HUES6 (cell line): ENCODE data around the gene LRRC8A.
A peak's percentile ranks its signal among the peaks of the same experiment; 100 is the strongest.
"Not testable (repeated sequence)": the region's sequence is repeated elsewhere in the genome, so short reads cannot be mapped to it uniquely, and the experiment has no call there.

Experiments used
- H3K27ac ChIP-seq: 2 replicates; pipeline ENCODE4 v1.7.0; 2013; ENCODE audit warnings: low read depth, mild to moderate bottlenecking, low read length, inconsistent platforms
- H3K27me3 ChIP-seq: 2 replicates; pipeline ENCODE4 v1.6.1; 2013; ENCODE audit warnings: low read length; ENCODE audit not compliant: control insufficient read depth, insufficient read depth
- H3K36me3 ChIP-seq: 2 replicates; pipeline ENCODE4 v1.6.1; 2013; ENCODE audit warnings: low read length; ENCODE audit not compliant: control insufficient read depth, insufficient read depth
- H3K4me1 ChIP-seq: 2 replicates; pipeline ENCODE4 v1.6.1; 2013; ENCODE audit warnings: low read length; ENCODE audit not compliant: control insufficient read depth, insufficient read depth
- H3K4me3 ChIP-seq: 2 replicates; pipeline ENCODE4 v1.5.1; 2013; ENCODE audit warnings: low read depth, low read length
- H3K9ac ChIP-seq: one replicate; pipeline ENCODE4 v1.6.1; 2013; ENCODE audit warnings: mild to moderate bottlenecking, low read length
- H3K9me3 ChIP-seq: 2 replicates; pipeline ENCODE4 v1.6.1; 2013; ENCODE audit warnings: low read depth, low read length; ENCODE audit not compliant: control insufficient read depth, insufficient read depth

Gene LRRC8A

GRCh38 chr9:128881884-128882676, at the start of gene LRRC8A, which contains the start of gene KYAT1:
LRRC8A (plus strand) TSS chr9:128882133; CDS start chr9:128907165, 25,032 bp downstream.
KYAT1 (minus strand) TSS chr9:128881950; CDS start chr9:128845405, 36,545 bp downstream.
- Histone ChIP-seq H3K27ac (peak within 1 kb of the TSS; percentile 91), H3K9me3 (no peaks in the 10 kb centered on the region), H3K4me3 (peak within 1 kb of the TSS; percentile 89), H3K36me3 (peaks cover 29% of the 10 kb centered on the region), H3K4me1 (peaks cover 30% of the 10 kb centered on the region), H3K27me3 (no peaks in the 10 kb centered on the region), H3K9ac (peak within 1 kb of the TSS; percentile 91)

GRCh38 chr9:128833696-128834095, 48.2 kb upstream of the LRRC8A start:
- Histone ChIP-seq H3K9ac (no peak overlapping the region), H3K36me3 (peaks cover 50% of the 10 kb centered on the region), H3K9me3 (no peaks in the 10 kb centered on the region), H3K4me1 (no peaks in the 10 kb centered on the region), H3K4me3 (no peak overlapping the region), H3K27ac (no peak overlapping the region), H3K27me3 (no peaks in the 10 kb centered on the region)

GRCh38 chr9:128835246-128836210, 46.4 kb upstream of the LRRC8A start:
- Histone ChIP-seq H3K4me1 (no peaks in the 10 kb centered on the region), H3K9ac (no peak overlapping the region), H3K4me3 (no peak overlapping the region), H3K36me3 (peaks cover 54% of the 10 kb centered on the region), H3K27ac (no peak overlapping the region), H3K9me3 (no peaks in the 10 kb centered on the region), H3K27me3 (no peaks in the 10 kb centered on the region)

GRCh38 chr9:128836509-128837145, 45.3 kb upstream of the LRRC8A start:
- Histone ChIP-seq H3K9ac (no peak overlapping the region), H3K4me1 (no peaks in the 10 kb centered on the region), H3K27me3 (no peaks in the 10 kb centered on the region)

GRCh38 chr9:128838338-128838737, 43.6 kb upstream of the LRRC8A start:
- H3K9ac ChIP-seq = no peak overlapping the region
- peaks cover 58% of the 10 kb centered on the region for H3K36me3 ChIP-seq
- no peaks in the 10 kb centered on the region for H3K9me3 ChIP-seq

More at GRCh38 chr9:128836509-128837145, 45.3 kb upstream of the LRRC8A start:
- Histone ChIP-seq H3K36me3 (peaks cover 59% of the 10 kb centered on the region), H3K4me3 (no peak overlapping the region), H3K27ac (no peak overlapping the region), H3K9me3 (no peaks in the 10 kb centered on the region)

GRCh38 chr9:128840524-128840923, 41.4 kb upstream of the LRRC8A start:
- no peaks in the 10 kb centered on the region for H3K9me3 ChIP-seq
- peaks cover 4% of the 10 kb centered on the region; the same call in 1 of the 2 replicates for H3K4me1 ChIP-seq
- H3K36me3 ChIP-seq = peaks cover 43% of the 10 kb centered on the region
- no peak overlapping the region for H3K27ac ChIP-seq
- no peak overlapping the region for H3K4me3 ChIP-seq
- no peaks in the 10 kb centered on the region for H3K27me3 ChIP-seq
- no peak overlapping the region for H3K9ac ChIP-seq

More at GRCh38 chr9:128838338-128838737, 43.6 kb upstream of the LRRC8A start:
- no peaks in the 10 kb centered on the region for H3K27me3 ChIP-seq
- H3K27ac ChIP-seq = no peak overlapping the region
- no peak overlapping the region for H3K4me3 ChIP-seq
- no peaks in the 10 kb centered on the region for H3K4me1 ChIP-seq

- peaks cover 33% of the 10 kb centered on the region for H3K36me3 ChIP-seq
- H3K27ac ChIP-seq = no peak overlapping the region
- peaks cover 7% of the 10 kb centered on the region; the same call in 1 of the 2 replicates for H3K4me1 ChIP-seq
- no peaks in the 10 kb centered on the region for H3K9me3 ChIP-seq
- no peaks in the 10 kb centered on the region for H3K27me3 ChIP-seq
- no peak overlapping the region for H3K4me3 ChIP-seq
- H3K9ac ChIP-seq = no peak overlapping the region
These were observed 40.0 kb upstream of the LRRC8A start for GRCh38 chr9:128841694-128842492.

- not testable (repeated sequence) for H3K4me1 ChIP-seq, H3K4me3 ChIP-seq, H3K9ac ChIP-seq, H3K27me3 ChIP-seq, H3K27ac ChIP-seq, H3K9me3 ChIP-seq
- H3K36me3 ChIP-seq = peaks cover 25% of the 10 kb centered on the region
These were observed 38.8 kb upstream of the LRRC8A start for GRCh38 chr9:128843171-128843570.

GRCh38 chr9:128845186-128845931, 36.6 kb upstream of the LRRC8A start:
- no peak overlapping the region for H3K9ac ChIP-seq

More at GRCh38 chr9:128845186-128845931, 36.6 kb upstream of the LRRC8A start:
- Histone ChIP-seq H3K27me3 (no peaks in the 10 kb centered on the region), H3K4me3 (no peak overlapping the region), H3K27ac (no peak overlapping the region), H3K4me1 (peaks cover 7% of the 10 kb centered on the region; the same call in 1 of the 2 replicates), H3K9me3 (peaks cover 14% of the 10 kb centered on the region; the same call in 1 of the 2 replicates), H3K36me3 (peaks cover 18% of the 10 kb centered on the region)
